ENCODE measurements around the gene NKAIN4. TPM values are rescaled to one million over a fixed set of nuclear protein-coding genes. Genes with fewer than 3 reads are reported as not detected.

The NKAIN4 gene
- total RNA-seq, 3 donors from 2014 or later = 1.6 TPM; not detected in 2

DNA sequence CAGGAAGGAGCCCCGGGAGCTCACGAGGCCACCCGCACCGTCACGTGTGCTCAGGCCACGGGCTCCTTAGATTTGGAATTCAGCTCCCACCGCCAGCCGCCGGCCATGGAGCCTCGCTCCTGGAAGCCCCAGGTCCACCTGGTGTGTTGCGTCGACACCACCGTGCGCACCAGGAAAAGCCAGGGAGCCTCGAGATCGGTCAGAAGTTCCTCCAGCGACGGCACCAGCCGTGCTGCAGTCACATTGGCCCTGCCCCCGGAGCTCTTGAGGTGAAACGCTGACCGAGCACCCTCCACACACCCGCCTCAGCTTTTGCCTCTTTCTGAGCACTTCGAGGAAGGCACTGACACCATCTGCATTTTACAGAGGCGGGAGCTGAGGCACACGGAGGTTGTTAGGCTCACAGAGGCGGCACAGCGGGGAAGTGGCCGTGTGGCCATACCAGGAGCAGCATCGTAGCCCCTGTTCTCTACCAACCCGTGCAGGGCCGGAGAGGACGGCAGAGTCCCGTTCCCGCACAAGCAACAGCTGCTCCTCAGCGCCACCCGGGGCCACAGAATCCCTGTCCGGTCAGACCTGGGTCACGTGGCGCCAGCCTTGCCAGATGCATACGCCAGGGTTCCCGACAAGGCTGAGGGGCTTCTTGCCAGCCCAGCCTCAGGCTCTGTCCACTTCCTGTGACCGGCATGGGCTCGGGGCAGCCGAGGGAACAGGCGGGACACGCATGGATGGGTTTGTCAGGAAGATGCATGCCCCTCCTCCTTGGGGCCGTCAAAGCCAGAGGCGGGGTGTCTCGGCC, 7.6 kb downstream of the NKAIN4 start:
- Histone ChIP-seq H3K9me3 (no peaks in the 10 kb centered on the region), H3K4me3 (no peak overlapping the region), H3K4me1 (ENCODE audit: low read depth) (no peaks in the 10 kb centered on the region), H3K36me3 (ENCODE audit: low read depth) (no peaks in the 10 kb centered on the region)
- peak; percentile 56 for ATAC-seq
- intact Hi-C loops (cut with DNase I, micrococcal nuclease) = no loop called here
- TF ChIP-seq, protein P1, sequence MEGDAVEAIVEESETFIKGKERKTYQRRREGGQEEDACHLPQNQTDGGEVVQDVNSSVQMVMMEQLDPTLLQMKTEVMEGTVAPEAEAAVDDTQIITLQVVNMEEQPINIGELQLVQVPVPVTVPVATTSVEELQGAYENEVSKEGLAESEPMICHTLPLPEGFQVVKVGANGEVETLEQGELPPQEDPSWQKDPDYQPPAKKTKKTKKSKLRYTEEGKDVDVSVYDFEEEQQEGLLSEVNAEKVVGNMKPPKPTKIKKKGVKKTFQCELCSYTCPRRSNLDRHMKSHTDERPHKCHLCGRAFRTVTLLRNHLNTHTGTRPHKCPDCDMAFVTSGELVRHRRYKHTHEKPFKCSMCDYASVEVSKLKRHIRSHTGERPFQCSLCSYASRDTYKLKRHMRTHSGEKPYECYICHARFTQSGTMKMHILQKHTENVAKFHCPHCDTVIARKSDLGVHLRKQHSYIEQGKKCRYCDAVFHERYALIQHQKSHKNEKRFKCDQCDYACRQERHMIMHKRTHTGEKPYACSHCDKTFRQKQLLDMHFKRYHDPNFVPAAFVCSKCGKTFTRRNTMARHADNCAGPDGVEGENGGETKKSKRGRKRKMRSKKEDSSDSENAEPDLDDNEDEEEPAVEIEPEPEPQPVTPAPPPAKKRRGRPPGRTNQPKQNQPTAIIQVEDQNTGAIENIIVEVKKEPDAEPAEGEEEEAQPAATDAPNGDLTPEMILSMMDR (IDR thresholded peaks at IDR 0.05) = no peak
- DNase-seq = no peak

DNA sequence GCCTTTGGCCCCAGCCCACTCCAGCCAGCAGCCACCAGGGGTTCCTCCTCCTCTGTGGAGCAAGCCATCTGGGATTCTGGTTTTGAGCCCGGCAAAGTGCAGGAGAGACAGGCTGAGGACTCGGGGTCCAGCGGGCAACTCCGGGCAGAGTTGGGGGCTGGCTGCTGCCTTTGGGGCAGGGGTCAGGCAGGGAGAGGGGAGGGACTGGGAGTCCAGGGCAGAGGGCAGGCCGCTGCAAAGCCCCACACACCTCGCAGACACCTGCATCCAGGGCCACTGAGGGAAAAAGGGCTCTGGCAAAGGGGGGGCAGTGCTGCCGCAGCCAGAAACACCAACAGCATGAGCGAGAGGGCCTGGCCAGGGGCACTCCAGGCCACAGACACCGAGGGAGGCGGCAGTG, 9.8 kb downstream of the NKAIN4 start:
- intact Hi-C loops (cut with DNase I, micrococcal nuclease) = no loop called here
- DNase-seq (no peak), ATAC-seq (no peak)
- Histone ChIP-seq H3K4me3 (no peak overlapping the region), H3K9me3 (no peaks in the 10 kb centered on the region), H3K36me3 (ENCODE audit: low read depth) (no peaks in the 10 kb centered on the region), H3K4me1 (ENCODE audit: low read depth) (no peaks in the 10 kb centered on the region)
- TF ChIP-seq, protein P1 (IDR thresholded peaks at IDR 0.05) = no peak

DNA sequence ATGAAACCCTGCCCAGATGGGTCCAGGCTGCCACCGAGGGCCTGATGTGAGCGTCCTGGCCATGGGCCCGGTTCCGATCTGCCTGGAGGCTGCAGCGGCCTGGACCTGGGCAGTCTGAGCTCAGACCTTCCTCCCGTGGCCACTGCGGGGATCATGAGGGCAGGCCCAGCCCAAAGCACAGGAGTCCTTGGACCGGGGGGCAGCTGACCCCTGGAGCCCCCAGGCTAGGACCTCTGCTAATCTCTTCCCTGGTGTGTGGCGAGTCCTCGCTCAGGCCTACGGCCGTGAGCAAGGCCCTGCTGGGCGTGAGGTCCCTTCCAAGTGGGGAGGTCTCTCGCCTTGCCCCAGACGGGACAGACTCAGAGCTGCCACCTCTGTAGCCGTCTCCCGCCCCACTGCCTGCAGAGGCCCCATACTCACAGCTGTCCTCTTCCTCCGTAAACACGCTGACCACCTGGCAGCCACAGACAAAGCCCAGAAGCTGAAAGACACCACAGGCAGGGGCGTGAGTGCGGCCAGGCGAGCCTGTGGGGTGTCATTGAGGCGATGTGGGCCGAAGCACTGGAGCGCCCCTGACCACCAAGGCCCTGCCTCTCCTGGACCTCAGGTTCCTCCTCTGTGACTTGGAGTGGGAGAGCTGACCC, 10.5 kb downstream of the NKAIN4 start:
- DNase-seq (no peak), ATAC-seq (no peak)
- no peaks in the 10 kb centered on the region for H3K36me3 ChIP-seq (ENCODE audit: low read depth)
- no peak overlapping the region for H3K4me3 ChIP-seq
- intact Hi-C loops (cut with DNase I, micrococcal nuclease) = no loop called here
- TF ChIP-seq, protein P1 (IDR thresholded peaks at IDR 0.05) = no peak
- no peaks in the 10 kb centered on the region for H3K9me3 ChIP-seq
- H3K4me1 ChIP-seq (ENCODE audit: low read depth) = no peaks in the 10 kb centered on the region

DNA sequence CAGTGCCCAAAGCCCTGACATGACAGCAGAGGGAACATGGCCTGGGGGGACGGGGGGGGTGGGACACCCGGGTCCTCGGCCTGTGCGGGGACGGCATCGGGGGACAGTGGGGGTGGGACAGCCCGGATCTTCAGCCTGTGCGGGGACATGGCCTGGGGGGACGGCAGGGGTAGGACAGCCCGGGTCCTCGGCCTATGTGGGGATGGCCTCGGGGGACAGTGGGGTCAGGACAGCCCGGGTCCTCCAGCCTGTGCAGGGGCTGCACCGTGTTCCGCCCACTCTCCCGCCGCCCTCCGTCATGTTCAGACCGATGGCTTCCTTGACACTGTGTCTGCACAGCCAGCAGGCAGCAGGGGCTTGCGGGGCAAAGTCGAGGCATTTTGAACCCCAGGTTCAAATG, 11.5 kb downstream of the NKAIN4 start:
- DNase-seq = no peak
- Histone ChIP-seq H3K4me1 (ENCODE audit: low read depth) (no peaks in the 10 kb centered on the region), H3K36me3 (ENCODE audit: low read depth) (no peaks in the 10 kb centered on the region), H3K4me3 (no peak overlapping the region), H3K9me3 (no peaks in the 10 kb centered on the region)
- ATAC-seq = no peak
- intact Hi-C loops (cut with DNase I, micrococcal nuclease) = no loop called here
- TF ChIP-seq, protein P1 (IDR thresholded peaks at IDR 0.05) = no peak

DNA sequence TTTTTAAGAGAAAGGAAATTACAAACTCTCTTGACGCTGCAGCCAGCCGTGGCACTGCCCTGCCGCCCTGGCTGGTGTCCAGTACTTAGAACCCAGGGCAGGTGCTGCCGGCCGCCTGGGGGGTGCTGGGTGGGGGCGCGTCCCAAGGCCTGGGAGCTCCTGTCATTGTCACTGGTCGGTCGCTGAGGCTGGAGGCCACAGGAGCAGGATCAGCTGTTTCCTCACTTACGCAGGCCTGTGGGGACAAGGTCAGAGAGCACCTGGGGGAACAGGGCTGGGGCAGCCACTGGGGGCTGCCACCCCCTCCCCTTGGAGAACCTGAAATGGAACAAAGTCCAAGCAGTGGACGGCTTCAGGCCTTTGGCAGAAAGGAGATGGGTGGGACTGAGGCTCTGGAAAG, 13.0 kb downstream of the NKAIN4 start:
- Histone ChIP-seq H3K36me3 (ENCODE audit: low read depth) (no peaks in the 10 kb centered on the region), H3K4me1 (ENCODE audit: low read depth) (no peaks in the 10 kb centered on the region), H3K9me3 (no peaks in the 10 kb centered on the region), H3K4me3 (no peak overlapping the region)
- DNase-seq = no peak
- intact Hi-C loops (cut with DNase I, micrococcal nuclease) = no loop called here
- no peak for ATAC-seq
- TF ChIP-seq, protein P1 (IDR thresholded peaks at IDR 0.05) = no peak

Data from mucosa of descending colon (tissue), 3 donors.